ENCODE measurements around the gene NCKAP1.

The NCKAP1 gene

DNA sequence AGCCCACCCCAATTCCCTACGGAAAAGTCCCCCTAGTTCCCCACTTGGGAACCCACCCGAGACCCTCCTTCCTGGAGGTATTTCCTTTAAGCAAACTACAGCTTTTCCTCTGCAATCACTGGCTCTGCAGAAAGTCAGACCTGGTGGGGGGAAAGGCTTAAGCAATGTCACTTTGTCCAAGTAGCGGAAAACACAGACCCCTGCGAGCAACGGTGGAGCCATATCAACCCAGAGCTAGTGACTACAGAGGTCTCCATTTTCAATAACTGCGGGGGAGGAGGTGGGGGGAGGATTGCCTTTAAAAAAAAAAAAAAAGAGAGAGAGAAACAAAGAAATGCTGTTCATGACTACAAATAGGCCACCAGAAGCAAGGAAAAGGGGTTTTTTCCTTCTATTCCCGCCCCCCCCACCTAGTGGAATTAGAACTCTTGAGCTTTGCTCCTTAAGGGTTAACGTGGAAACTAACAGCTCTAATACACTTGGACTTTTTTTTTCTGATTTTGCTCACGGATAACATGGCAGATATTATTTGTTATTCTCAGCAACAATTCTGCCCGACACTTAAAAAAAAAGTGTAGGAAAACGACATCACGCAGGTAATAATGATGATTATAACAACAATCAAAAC is 170.7 kb downstream of the NCKAP1 start:
- DNase-seq, result no peak

- DNase-seq, result no peak
Measured at GRCh38 chr2:182866461-182867406, 171.5 kb downstream of the NCKAP1 start, which contains the start of gene FRZB. Gene FRZB, minus strand, starts transcription at chr2:182866637. Its CDS starts 85 bp downstream, at chr2:182866552.

- no peak for DNase-seq
Measured at GRCh38 chr2:182866095-182866460, 172.2 kb downstream of the NCKAP1 start.

DNA sequence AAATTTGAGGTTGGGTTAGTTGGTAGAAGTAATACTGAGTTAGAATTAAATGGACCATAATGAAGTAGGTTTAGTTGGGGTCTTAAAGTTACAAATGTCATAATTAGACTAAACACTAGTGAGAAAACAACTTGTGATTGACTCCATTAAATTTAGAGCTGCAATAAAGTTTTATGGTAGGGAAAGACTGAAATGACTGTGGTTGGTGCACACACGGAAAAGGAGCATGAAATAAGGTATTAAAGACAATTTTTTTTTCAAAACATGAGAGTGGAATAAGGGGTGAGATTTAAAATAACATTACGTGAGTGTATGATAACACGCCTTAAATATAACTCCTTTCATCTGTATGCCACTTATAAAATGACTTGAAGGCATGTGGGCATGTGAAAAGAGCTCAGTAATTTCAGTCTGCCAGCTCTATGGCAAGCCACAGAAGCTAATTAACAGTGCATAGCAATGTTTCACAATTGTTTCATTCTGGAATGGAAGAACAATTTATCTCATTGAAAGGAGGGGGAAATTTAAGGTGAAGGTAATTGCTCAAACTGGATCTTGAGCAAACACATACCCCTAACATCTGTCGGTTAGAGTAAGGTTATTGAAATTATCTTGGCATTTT is 173.2 kb downstream of the NCKAP1 start:
- no peak for DNase-seq

DNA sequence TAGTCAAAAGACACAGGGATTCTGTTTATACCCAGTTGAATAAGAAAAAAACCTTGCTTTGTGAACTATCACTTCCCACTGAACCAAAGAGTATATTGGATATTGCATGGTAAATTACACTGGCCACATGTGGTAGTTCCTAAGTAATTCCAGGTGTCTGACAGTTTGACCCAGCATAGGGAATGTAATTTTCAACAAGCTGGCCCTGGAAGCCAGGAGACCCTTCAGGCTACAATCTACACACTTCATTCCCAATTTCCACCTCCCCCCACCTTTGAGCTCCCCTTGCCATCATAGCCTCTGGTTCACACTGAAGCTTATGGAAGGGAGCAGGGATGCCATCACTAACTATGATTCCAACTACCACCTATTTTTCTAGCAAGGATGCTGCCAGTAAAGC is 174.6 kb downstream of the NCKAP1 start:
- DNase-seq, result no peak

- no peak for DNase-seq
Measured at GRCh38 chr2:182862091-182862490, 176.2 kb downstream of the NCKAP1 start.

- DNase-seq, result no peak
Measured at GRCh38 chr2:182860858-182861257, 177.4 kb downstream of the NCKAP1 start.
